Left hindlimb (tissue), 1 donor: ENCODE data around the gene PCK1.
A peak's percentile ranks its signal among the peaks of the same experiment; 100 is the strongest.
"Not testable (repeated sequence)": the region's sequence is repeated elsewhere in the genome, so short reads cannot be mapped to it uniquely, and the experiment has no call there.

Experiments
- DNase-seq: peaks from one replicate; pipeline ENCODE4 v3.0.0-alpha.2; 2018

The PCK1 gene

DNA sequence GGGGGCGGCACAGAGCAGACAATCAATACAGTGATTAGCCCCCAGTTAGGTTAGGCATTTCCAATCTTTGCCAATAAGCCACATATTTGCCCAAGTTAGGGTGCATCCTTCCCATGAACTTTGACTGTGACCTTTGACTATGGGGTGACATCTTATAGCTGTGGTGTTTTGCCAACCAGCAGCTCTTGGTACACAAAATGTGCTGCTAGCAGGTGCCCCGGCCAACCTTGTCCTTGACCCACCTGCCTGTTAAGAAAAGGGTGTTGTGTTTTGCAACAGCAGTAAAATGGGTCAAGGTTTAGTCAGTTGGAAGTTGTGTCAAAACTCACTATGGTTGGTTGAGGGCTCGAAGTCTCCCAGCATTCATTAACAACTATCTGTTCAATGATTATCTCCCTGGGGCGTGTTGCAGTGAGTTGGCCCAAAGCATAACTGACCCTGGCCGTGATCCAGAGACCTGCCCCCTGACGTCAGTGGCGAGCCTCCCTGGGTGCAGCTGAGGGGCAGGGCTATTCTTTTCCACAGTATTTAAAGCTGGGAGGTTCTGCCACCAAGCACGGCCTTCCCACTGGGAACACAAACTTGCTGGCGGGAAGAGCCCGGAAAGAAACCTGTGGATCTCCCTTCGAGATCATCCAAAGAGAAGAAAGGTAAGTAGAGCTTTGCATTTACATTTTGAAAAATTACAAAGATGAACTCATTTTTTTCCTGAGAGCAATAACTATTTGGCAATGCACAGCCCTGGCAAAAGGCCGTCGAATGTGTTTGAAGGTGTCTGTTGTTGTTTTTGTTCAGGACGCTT lies at the start of gene PCK1:
Gene PCK1 (plus strand): TSS at position 557 of the 802 bp plus-strand sequence. CDS start 302 bp downstream, outside the sequence.
- DNase-seq, result peak; percentile 45

DNA sequence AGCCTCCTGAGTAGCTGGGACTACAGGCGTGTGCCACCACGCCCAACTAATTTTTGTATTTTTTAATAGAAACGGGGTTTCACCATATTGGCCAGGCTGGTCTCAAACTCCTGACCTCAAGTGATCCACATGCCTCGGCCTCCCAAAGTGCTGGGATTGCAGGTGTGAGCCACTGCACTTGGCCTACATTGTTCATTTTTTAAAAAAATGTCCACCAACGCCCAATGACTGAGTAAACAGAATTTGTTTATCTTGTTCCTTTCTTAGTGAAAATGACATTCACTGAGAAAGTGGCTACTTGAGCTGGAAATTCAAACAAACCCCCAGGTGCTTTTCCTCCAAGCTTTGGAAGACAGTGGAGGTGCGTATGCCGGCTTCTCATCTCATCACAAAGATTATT lies 49.2 kb upstream of the PCK1 start:
- not testable (repeated sequence) for DNase-seq

DNA sequence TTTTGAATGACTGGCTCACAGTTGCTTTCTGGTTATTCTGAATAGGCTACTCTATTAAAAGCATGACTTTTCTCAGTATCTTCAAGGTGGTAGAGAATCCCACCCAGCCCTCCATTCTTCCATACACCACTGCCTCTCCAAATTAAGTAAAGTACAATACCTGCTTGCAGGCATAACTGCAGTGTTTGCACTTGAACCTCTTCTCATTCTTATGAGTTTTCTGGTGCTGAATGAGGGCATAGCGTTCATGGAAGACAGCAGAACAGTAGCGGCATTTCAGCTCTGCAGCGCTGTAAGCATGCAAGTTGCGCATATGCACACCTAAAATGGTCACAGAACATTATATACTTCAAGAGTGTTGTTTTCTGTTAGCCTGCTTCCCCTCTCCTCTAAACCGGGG lies 48.5 kb upstream of the PCK1 start:
- no peak for DNase-seq

DNA sequence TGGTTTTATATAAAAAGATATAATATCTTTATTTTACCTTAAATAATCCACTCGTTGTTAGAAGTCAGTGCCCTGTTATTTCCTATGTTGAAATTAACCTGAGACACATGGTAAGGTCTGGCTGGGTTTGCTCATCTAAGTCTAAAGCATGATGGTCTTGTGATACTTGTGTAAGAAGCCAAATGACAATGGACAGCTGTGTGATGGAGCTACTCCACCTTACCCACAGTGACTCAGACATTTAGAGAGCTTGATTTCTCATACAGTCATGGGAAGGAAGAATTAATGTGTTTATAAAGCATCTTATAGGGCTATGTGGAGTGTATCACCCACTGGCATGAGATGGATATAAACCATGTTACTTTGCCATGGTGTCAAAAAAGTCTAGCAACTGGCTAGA lies 47.7 kb upstream of the PCK1 start:
- DNase-seq, result no peak

DNA sequence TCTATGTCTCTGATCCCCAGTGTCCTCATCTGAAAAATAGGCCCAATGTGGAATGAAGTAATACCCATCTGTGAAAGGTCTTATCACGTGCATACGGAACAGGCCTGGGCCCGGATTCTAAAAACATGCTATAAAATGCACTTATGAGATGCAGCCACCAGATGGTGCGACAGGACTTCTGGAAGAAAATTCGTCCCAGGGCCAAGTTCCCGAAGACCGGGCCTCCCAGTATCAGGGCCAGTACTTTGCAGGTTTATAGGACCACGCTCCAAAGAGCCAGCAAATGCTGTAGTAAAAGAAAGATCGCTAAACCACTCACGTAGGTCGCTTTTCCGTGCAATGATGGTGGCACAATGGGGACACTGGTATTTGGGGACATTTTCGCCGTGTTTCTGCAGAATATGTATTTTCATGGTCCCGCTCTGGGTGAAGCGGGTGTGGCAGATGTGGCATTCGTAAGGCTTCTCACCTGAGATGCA lies 46.6 kb upstream of the PCK1 start:
- no peak for DNase-seq

DNA sequence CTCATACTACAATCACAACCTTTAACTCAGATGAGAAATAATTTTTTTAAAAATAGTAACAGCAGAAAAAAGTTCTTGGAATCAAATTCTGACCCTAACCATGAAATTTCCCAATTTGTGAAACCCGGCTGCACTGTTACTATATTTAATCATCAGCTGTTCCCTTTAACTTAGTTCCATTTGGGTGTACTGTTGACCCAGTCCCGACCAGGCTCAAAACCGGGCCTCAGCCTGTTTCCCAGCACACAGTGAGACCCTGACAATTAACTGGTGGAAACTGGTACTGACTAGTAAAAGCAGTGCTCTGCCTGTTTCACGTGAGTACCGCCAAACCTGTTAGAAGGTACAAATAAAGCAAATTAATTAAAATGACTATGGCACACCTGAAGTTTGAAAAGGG lies 43.0 kb upstream of the PCK1 start:
- no peak for DNase-seq

DNA sequence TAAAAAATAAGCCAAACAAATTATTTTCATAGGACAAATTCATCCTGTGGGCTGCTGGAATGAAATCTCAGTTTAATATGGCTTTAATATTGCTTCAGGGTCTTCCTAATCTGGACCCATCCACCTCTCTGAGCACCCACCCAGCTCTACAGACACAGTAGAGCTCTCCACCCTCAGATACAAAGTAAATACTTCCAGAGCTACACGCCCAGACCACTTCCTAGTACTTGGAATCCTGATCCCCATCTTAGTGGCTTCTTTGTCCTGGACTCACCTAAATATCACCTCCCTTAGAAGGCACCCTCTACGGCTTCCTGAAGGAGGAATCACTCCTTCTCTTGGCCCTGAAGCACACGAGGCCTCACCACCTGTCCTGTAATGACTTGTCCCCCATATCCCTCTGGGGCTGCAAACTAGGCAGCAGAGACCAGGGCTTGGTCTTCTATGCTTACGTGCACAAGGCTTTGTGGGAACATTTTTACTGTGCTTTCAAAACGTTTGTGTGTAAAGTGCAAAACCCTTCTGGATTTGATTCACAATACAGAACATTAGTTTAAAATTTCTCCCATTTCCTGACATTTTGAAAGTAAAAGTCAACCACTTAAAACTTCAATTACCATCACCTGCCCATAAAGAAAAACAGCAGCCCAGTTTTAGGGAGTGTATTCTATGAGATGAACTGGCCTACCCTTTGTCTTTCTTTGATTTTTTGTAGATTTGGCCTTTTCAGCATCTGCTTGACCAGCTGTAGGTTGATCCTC lies 38.4 kb upstream of the PCK1 start:
- DNase-seq, result no peak

DNA sequence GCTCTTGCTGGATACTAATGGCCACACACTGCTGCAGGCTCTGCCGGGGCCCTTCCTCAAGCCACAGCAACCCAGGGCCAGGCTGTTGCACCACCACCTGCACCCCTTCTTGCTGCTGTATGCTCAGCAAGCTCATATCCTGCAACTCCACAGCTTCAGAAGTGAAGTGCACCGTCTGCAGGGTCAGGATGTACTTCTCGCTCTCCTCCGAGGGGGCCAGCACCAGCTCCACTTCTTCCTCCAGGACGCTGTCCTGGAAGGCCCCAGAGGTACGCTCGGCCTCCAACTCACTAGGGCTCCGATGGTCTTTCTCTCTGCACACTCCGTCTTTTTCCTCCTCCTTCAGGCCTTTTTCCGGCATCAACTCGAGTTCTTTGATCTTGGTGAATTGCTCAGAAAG lies 37.1 kb upstream of the PCK1 start:
- DNase-seq, result no peak

DNA sequence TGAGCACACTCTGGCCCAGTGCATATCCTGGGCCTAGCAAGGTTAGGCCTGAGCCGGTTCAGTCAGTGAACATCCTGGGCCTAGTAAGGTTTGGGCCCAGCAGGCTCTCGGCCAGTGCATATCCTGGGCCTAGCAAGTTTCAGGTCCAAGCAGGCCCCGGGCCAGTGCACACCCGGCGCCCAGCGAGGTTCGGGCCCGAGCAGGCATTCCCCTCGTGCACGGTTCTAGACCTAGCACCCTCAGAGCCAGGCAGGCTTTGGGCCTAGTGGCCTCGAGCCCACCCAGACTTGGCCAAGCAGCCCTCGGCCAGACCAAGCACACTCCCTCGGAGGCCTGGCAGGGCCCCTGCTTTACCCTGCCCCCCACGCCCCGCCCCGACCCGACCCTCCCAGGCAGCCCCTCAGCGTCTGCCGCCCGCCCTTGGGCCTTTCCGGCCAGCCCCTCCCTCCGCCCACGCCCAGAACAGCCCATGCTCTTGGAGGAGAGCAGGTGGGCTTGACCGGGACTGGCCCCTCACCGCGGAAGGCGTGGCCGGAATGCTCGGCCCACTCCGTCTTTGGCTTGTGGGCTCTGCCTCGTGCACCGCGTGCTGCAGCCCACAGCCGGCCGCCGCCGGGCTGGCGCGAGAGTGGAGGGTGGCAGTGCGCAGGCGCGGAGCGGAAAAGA lies 36.3 kb upstream of the PCK1 start, which contains the start of gene CTCFL:
Gene CTCFL (minus strand): TSS at position 630 of the 666 bp plus-strand sequence. CDS start 935 bp downstream, outside the sequence.
- DNase-seq, result no peak

DNA sequence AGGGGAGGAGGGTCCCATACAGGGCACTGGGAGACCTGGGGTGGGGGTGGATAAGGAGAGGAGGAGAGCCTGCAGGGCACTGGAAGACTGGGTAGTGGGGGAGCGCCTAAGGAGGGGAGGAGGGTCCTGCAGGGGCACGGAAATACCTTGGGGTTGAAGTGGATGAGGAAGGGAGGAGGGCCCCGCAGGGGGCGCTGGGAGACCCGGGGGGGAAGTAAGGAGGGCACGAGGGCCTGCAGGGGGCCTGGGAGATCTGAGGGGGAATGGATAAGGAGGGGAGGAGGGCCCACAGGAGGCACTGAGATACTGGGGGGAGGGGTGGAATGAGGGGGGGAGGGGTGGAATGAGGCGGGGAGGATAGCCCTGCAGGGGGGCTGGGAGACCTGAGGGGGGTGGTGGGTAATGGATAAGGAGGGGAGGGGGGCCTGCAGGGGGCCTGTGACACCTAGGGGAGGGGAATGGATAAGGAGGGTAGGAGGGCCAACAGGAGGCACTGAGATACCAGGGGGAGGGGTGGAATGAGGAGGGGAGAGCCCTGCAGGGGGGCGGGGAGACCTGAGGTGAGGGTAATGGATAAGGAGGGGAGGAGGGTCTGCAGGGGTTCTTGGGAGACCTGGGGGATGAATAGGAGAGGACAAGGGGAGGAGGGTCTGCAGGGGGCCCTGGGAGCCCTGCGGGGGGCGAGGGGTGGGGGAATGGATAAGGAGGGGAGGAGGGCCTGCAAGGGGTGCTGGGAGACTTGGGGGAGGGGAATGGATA lies 35.4 kb upstream of the PCK1 start:
- DNase-seq, result no peak

DNA sequence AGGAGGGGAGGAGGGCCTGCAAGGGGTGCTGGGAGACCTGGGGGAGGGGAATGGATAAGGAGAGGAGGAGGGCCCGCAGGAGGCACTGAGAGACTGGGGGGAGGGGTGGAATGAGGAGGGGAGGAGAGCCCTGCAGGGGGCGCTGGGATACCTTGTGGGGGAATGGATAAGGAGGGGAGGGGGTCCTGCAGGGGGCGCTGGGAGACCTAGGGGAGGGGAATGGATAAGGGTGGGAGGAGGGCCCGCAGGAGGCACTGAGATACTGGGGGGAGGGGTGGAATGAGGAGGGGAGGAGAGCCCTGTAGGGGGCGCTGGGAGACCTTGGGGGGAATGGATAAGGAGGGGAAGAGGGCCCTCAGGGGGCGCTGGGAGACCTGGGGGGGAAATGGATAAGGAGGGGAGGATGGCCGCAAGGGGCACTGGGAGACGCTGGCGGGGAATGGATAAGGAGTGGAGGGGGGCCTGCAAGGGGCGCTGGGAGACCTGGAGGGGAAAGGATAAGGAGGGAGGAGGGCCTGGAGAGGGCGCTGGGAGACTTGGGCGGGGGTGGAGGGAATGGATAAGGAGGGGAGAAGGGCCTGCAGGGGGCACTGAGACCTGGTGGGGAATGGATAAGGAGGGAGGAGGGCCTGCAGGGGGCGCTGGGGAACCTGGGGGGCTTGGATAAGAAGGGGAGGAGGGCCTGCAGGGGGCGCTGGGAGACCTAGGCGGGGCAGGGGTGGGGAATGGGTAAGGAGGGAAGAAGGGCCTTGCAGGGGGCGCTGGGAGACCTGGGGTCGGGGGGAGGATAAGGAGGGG lies 34.6 kb upstream of the PCK1 start:
- no peak for DNase-seq

DNA sequence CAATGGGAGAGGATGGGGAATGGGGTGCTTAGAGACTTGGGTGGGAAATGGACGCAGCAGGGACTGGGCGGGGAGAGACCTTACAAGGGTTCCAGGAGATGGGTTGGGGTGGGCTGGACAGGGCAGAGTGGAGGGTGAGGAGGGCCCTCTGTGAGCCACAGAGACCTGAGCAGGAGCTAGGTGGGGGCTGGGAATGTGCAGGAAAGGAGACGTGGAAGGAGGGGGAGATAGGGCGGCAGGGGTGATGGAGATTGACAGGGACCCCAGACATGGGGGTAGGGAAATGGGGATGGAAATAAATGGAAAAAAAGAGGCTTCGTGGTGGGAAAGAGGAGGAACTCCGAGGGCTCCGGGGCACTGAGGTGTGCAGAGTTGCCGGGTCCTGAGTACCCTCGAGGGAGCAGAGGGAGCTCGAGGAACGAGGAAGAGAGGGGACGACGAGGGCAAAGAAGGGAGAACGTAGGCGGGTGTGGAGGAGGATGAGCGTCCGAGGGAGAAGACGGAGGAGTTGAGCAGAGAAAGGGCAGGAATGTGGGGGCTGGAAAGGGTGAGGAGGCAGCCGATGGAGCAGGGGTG lies 33.9 kb upstream of the PCK1 start:
- DNase-seq, result no peak

DNA sequence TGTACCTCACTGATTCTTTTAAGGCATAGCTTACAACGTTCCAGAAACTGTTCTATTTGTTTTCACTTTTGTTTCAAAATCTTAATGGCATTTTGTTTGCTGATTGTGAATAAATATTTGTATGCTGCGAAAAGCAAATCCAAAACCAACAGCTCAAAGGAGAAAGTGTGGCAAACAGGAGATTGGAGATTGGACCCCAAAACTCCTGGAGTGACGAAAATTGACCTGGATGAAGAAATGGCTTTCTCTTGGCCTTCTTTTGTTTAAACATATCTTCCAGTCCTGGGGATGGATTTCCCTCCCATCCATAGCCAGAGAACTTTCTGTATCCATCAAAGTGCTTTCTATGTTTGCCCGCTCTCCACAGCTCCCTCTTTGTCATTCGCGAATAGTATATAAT lies 33.2 kb upstream of the PCK1 start:
- no peak for DNase-seq

DNA sequence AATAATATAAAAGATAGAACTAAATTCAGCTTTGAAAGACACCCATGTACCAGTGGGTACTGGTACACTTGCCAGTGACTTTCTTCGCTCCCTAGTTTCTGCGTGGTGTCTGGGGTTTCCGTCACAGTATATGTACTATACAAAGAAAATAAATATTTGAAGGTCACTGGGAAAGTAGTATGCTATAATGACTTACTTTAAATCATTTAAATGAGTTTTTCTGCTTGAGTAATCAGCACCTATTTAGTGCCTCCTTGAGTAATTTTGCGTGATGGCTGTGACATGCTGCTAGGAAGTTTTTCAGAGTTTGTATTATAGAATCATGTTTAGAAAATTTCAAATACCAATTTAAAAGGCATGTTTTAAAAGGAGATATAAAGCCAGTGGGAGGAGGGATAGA lies 32.8 kb upstream of the PCK1 start:
- DNase-seq, result no peak

DNA sequence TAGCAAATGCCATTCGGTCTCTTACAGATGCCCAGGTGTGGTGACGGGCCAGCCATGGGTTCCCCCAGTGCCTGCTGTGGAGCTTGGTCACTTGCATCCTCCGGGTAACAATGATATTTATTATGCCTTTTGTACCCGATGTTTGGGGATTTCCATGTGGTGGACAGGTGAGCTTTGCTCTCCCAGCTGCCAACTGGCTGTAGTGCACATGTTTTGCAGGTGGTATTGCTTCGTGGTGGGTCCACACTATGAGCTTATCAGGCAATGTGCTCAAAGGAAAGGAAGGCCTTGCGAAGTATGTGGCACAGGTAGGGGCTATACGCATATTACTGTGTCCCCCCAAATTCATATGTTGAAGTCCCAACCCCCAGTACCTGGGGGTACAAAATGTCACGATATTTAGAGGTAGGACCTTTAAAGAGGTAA lies 31.7 kb upstream of the PCK1 start:
- DNase-seq, result no peak

DNA sequence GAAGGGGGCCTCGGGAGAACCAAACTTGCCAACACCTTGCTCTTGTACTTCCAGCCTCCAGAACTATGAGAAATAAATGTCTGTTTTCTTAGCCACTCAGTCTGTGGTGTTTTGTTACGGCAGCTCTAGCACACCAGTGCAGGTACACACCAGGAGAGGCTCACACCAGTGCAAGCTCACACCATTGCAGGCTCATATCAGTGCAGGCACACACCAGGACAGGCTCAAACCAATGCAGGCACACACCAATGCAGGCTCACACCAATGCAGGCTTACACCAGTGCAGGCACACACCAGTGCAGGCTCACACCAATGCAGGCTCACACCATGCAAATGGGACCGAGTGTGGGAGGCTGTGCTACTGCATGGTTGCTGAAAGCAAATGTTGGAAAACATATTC lies 31.1 kb upstream of the PCK1 start:
- no peak for DNase-seq

DNA sequence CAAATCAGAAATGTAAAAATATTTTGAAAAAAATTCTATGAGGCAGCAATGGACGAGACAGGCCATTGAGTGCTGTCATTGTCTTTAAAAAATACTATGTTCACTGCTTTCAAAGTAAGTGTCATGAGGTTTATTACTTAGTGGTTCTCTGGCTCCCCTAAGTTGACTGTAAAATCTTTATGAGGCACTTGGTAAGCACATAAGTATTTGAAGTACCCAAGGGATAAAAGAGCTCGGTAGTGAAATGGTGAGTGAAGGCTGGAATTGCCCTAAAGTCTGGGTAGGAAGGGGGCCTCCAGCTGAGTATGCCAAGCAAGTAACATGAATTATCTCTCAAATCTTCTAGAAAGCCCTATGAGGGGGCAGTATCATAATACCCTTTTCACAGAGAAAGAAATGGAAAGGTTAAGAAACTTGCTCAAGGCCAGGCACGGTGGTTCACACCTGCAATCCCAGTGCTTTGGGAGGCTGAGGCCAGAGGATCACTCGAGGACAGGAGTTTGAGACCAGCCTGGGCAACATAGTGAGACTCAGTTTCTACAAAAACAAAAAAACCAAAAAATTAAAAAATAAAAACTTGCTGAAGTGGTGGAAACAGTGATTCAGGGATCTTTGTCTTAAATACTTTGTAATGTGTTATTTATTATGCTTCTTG lies 30.5 kb upstream of the PCK1 start:
- no peak for DNase-seq

DNA sequence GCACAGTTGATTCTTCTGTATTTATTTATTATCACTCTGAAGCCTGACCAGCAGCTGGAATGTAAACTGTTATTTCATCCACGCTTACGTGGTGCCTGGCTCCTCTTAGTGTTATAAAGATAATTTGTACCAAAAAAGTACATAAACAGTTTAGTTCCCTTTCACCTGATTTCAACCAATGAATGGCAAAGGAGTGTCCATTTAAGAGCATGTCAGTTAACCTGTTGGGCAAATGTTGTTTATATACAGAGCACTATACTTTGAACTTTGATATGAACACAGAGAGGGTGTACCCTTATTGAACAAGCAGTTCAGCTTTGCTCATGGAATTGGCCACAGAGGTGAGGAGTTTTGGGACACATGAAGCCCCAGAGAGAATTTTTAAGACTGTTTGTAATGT lies 28.8 kb upstream of the PCK1 start:
- no peak for DNase-seq

DNA sequence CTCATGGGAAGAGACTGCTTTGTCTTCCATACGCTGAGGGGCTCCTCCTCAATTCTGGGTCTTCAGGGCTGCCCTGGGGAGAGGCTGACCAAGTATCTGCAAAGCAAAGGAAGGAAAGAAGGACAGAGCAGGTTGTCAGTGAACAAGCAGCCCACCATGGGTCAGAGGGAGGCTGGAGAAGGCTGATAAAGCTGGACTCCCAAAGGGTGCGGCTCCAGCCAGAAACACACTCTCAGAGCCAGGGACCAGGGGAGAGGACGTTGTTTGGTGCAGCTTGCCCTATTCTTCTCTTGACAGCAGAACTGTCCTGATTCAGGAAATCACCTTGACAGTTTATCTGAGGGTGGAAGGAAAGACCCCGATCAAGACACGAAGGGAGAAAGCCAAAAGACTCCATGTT lies 25.6 kb upstream of the PCK1 start:
- DNase-seq, result no peak

DNA sequence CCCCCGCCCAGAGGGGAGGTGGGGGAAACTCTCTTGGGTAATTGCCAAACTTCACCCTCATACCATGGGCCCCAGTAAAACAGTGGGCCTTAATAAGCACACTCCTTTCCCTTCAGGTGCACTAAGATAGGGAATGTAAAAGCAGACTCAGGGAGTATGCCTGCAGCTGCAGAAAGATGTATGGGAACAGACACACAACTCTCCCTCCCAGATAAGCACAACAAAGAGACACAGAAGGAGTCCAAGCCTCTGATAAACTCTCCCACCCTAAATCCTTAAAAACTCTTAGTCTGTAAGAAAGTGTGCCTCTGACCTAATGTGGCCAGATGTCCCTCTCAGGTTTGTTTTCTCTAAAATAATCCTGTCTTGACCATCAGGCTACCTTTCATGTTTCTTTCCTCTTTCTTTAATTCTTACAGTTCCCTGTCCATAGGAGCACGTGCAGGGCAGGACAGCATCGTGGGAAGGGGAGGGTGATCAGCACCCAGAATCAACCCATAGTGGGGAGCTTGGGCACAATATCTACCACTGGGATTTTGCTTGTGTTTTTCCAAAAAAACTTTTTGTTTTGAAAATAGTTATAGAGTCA lies 24.7 kb upstream of the PCK1 start:
- DNase-seq, result no peak
